K562 (cell line): ENCODE results near the gene ECHDC3. TPM values are rescaled to one million over a fixed set of nuclear protein-coding genes. Genes with fewer than 3 reads are reported as not detected.

Experiments
- ATAC-seq: fragments of 200-7000 bp; cut with Tn5 transposase; 3 replicates; pipeline ENCODE4 v1.9.1; 2020; ENCODE audit warnings: moderate library complexity
- BruUV-seq: library from RNA; stranded (reverse); fragments of 400-500 nt; replicated peaks from 2 replicates; lab custom pipeline; 2021; lab: Mats Ljungman, UMichigan
- CTCF ChIA-PET: fragments of 300-600 bp; formaldehyde crosslinking; extraction: SDS; loops from one replicate; lab custom pipeline; 2021; ENCODE audit warnings: low intra/inter-chr PET ratio; lab: Yijun Ruan, JAX
- POLR2A ChIA-PET: fragments of 300-600, 350-650 bp; sonication (Branson Sonifier 250); formaldehyde crosslinking; extraction: SDS; loops from one replicate; lab custom pipeline; 2021; ENCODE audit warnings: antibody characterized with exemption, inconsistent platforms; lab: Yijun Ruan, JAX
- DNase-seq, 4 experiments: peaks; one replicate each; pipeline versions ENCODE4 v3.0.0 to v3.0.0-alpha.2; 2011 to 2018; ENCODE audit warnings: low spot score in 3 of 4, mixed read lengths in 3 of 4; ENCODE audit errors: extremely low read depth in 1 of 4
- FAIRE-seq: peaks from 2 replicates; lab custom pipeline; 2011; peaks lifted over from hg19 to GRCh38; lab: Jason Lieb, UNC
- H2AFZ ChIP-seq: 2 replicates; pipeline ENCODE4 v1.6.0; 2011; ENCODE audit warnings: low read depth, low read length, control low read depth, inconsistent platforms
- H3K27ac ChIP-seq: fragments of 200-600 bp; 3 replicates; pipeline ENCODE4 v1.8.0; 2011; ENCODE audit warnings: low read depth, mild to moderate bottlenecking, control low read depth, inconsistent platforms, low read length, moderate library complexity, mixed read lengths; ENCODE audit errors: extremely low read depth
- H3K27me3 ChIP-seq, 2 experiments: fragments of 300-600 bp in 1 of 2; 2 replicates in 1 of 2; 3 replicates in 1 of 2; pipeline versions ENCODE4 v1.6.0 to v1.8.0; 2011; ENCODE audit warnings: inconsistent platforms in 2 of 2, low read length in 2 of 2, mild to moderate bottlenecking in 1 of 2, mixed read lengths in 1 of 2, moderate library complexity in 1 of 2; ENCODE audit not compliant: control insufficient read depth in 2 of 2, insufficient read depth in 2 of 2
- H3K36me3 ChIP-seq: fragments of 300-600 bp; 3 replicates; pipeline ENCODE4 v1.8.0; 2011; ENCODE audit warnings: mild to moderate bottlenecking, low read length, inconsistent platforms; ENCODE audit not compliant: control insufficient read depth, insufficient read depth
- H3K4me1 ChIP-seq, 2 experiments: fragments of 200-600 bp in 1 of 2; replicated peaks in 1 of 2; 2 replicates in 1 of 2; 3 replicates in 1 of 2; pipeline versions ENCODE4 v1.5.1 to v1.8.0; 2011; ENCODE audit warnings: inconsistent platforms in 2 of 2, low read length in 2 of 2, mild to moderate bottlenecking in 1 of 2, mixed read lengths in 1 of 2, moderate library complexity in 1 of 2; ENCODE audit not compliant: control insufficient read depth in 2 of 2, insufficient read depth in 2 of 2
- H3K4me2 ChIP-seq: 2 replicates; pipeline ENCODE4 v1.6.1; 2011; ENCODE audit warnings: low read length, control low read depth, inconsistent platforms, mixed read lengths; ENCODE audit not compliant: insufficient read depth
- H3K4me3 ChIP-seq: fragments of 200-600 bp; sonication (generic), shearing (Covaris generic); 2 replicates; pipeline ENCODE4 v1.5.1; 2016; ENCODE audit warnings: control low read depth, inconsistent platforms
- H3K79me2 ChIP-seq: fragments of 200-600 bp; 3 replicates; pipeline ENCODE4 v1.8.0; 2011; ENCODE audit warnings: low read length, inconsistent platforms; ENCODE audit not compliant: control insufficient read depth, insufficient read depth
- H3K9ac ChIP-seq, 2 experiments: 2 replicates each; pipeline versions ENCODE4 v1.6.0 to v1.6.1; 2011; ENCODE audit warnings: low read depth in 2 of 2, low read length in 2 of 2, control low read depth in 1 of 2, inconsistent platforms in 1 of 2, mild to moderate bottlenecking in 1 of 2, mixed read lengths in 1 of 2; ENCODE audit not compliant: insufficient read depth in 1 of 2
- H3K9me1 ChIP-seq: one replicate; pipeline ENCODE4 v1.6.0; 2011; ENCODE audit warnings: inconsistent platforms, mild to moderate bottlenecking, low read length, moderate library complexity; ENCODE audit not compliant: control insufficient read depth, insufficient read depth
- H3K9me3 ChIP-seq: replicated peaks from 2 replicates; pipeline ENCODE4 v1.5.1; 2011; ENCODE audit warnings: low read depth, low read length, inconsistent platforms; ENCODE audit not compliant: control insufficient read depth, insufficient read depth
- H4K20me1 ChIP-seq: replicated peaks from 2 replicates; pipeline ENCODE4 v1.6.1; 2011; ENCODE audit warnings: low read length, inconsistent platforms, mixed read lengths; ENCODE audit not compliant: control insufficient read depth, insufficient read depth
- CEBPZ ChIP-seq: fragments of 150-350 bp; IDR thresholded peaks from 2 replicates; pipeline ENCODE4 v1.6.1; 2014; ENCODE audit warnings: low read depth, mild to moderate bottlenecking, low read length, borderline replicate concordance
- ESRRA ChIP-seq: fragments of 450-650 bp; IDR thresholded peaks from 2 replicates; pipeline ENCODE4 v1.6.1; 2014; ENCODE audit warnings: low read depth, mild to moderate bottlenecking, moderate library complexity, borderline replicate concordance
- HMGN3 ChIP-seq: IDR thresholded peaks from 2 replicates; pipeline ENCODE4 v1.6.1; 2011; ENCODE audit warnings: borderline replicate concordance, low read depth, mild to moderate bottlenecking, mixed read lengths, low read length; ENCODE audit not compliant: insufficient read length; ENCODE audit errors: extremely low read depth
- HNRNPUL1 ChIP-seq: fragments of 200-400 bp; formaldehyde crosslinking; IDR thresholded peaks from 2 replicates; pipeline ENCODE4 v1.6.1; 2017; ENCODE audit warnings: low read length
- KHSRP ChIP-seq: fragments of 450-650 bp; IDR thresholded peaks from 2 replicates; pipeline ENCODE4 v1.6.1; 2017
- MAFF ChIP-seq: IDR thresholded peaks from 2 replicates; pipeline ENCODE4 v1.6.1; 2012; ENCODE audit warnings: low read length, improper control_type of control experiment
- PHF20 ChIP-seq: fragments of 450-650 bp; IDR thresholded peaks from 2 replicates; pipeline ENCODE4 v1.6.1; 2018; ENCODE audit not compliant: partially characterized antibody
- SRSF9 ChIP-seq: fragments of 200-400 bp; formaldehyde crosslinking; IDR thresholded peaks from 2 replicates; pipeline ENCODE4 v1.6.1; 2017; ENCODE audit warnings: low read depth, low read length, borderline replicate concordance
- ZC3H8 ChIP-seq: fragments of 450-650 bp; IDR thresholded peaks from 2 replicates; pipeline ENCODE4 v1.6.1; 2017
- ZNF134 ChIP-seq: fragments of 250-450 bp; sonication (Bioruptor Pico); conservative IDR thresholded peaks from 2 replicates; pipeline ENCODE4 v1.4.0; 2020
- ZNF175 ChIP-seq: fragments of 200-800 bp; sonication (Bioruptor generic); IDR thresholded peaks from 2 replicates; pipeline ENCODE4 v1.6.1; 2016; ENCODE audit warnings: low read depth, mild to moderate bottlenecking, missing genetic modification characterization, missing compliant biosample characterization
- ZNF318 ChIP-seq, 2 experiments: fragments of 450-650 bp; IDR thresholded peaks; 2 replicates each; pipeline ENCODE4 v1.6.1; 2016; ENCODE audit warnings: mild to moderate bottlenecking in 2 of 2, borderline replicate concordance in 1 of 2, low read depth in 1 of 2, moderate library complexity in 1 of 2
- WGBS: fragments of 100-300 bp; shearing (Covaris generic); methylation state at CpG from one replicate; pipeline ENCODE4 v1.1.6; 2016; ENCODE audit warnings: low coverage, mixed read lengths; ENCODE audit not compliant: insufficient coverage; ENCODE audit errors: missing lambda C conversion rate; 5-methylcytosine and 5-hydroxymethylcytosine counted together
- in situ Hi-C: fragments of 300-500 bp; cut with MboI; formaldehyde crosslinking; loops from 4 replicates; pipeline ENCODE4 v1.15.0; 2018; ENCODE audit warnings: inconsistent platforms, mixed read lengths
- intact Hi-C: fragments of 100-400 bp; cut with micrococcal nuclease; formaldehyde crosslinking; loops from 2 replicates; pipeline ENCODE4 v1.14.2; 2022
- polyA plus RNA-seq, 8 experiments: library from polyadenylated mRNA; depleted of rRNA in 4 of 8; stranded (reverse) in 5 of 8; unstranded in 3 of 8; fragments of >200 nt; fragmentation: Nextera tagmentation in 2 of 8; fragmentation: Illumina TruSeq in 1 of 8; extraction: Ambion mirVana in 2 of 8; extraction: Trizol in 1 of 8; gene quantifications; 2 replicates each; pipeline versions ENCODE4 v1.2.1 to v1.2.3, GENCODE V29; 2011 to 2014; ENCODE audit warnings: inconsistent platforms in 1 of 8, missing spikeins in 1 of 8
- total RNA-seq, 7 experiments: library from RNA; depleted of rRNA in 6 of 7; stranded (reverse); fragments of >200 nt in 6 of 7; fragmentation: Illumina TruSeq in 2 of 7; extraction: Trizol in 2 of 7; gene quantifications; 2 replicates each; pipeline versions ENCODE4 v1.2.1 to v1.2.3, GENCODE V29; 2011 to 2021; ENCODE audit warnings: low replicate concordance in 1 of 7

The ECHDC3 gene
- total and polyA plus RNA-seq, 9 of the 15 experiments (the other 6 are each of a cell fraction or from before 2014, with no cell fraction given) = 0.53 to 21.9 (median 15.7) TPM

- no peaks in the 10 kb centered on the region for H3K9me1 ChIP-seq
- H2AFZ ChIP-seq = no peak overlapping the region
- H3K27me3 ChIP-seq = peaks cover 50 to 51% of the 10 kb centered on the region in 2 experiments
- CTCF ChIA-PET = no interaction called here
- WGBS = 2% methylated on average over 8 of the region's 8 CpGs
- no peak overlapping the region for H3K27ac ChIP-seq
- POLR2A ChIA-PET = interaction anchor here (0.7 to 1.2 kb wide), 4 partner anchors 9 to 441 kb away, joined by 3 to 5 read pairs (median 3); no protein-coding TSS in a partner anchor
- H4K20me1 ChIP-seq = no peaks in the 10 kb centered on the region
- H3K9me3 ChIP-seq = no peaks in the 10 kb centered on the region
- H3K9ac ChIP-seq = no peak overlapping the region
- no peak overlapping the region for H3K4me3 ChIP-seq
- H3K4me2 ChIP-seq = no peak overlapping the region
- intact Hi-C loops = no loop called here
- no peaks in the 10 kb centered on the region for H3K36me3 ChIP-seq
- DNase-seq (no peak), FAIRE-seq (no peak), ATAC-seq (no peak)
- H3K79me2 ChIP-seq = no peaks in the 10 kb centered on the region
- H3K4me1 ChIP-seq = peaks cover 0 to 8% of the 10 kb centered on the region in 2 experiments; a peak in 2 of 5 replicates
- in situ Hi-C loops = loop anchor here (25.0 kb wide), 1 partner anchor 922 kb away; no protein-coding TSS in a partner anchor
- no TSS peak for BruUV-seq
- TF ChIP-seq ESRRA (no peak), KHSRP (no peak), CEBPZ (no peak), HMGN3 (no peak), ZC3H8 (no peak), SRSF9 (no peak), HNRNPUL1 (no peak), MAFF (no peak), PHF20 (no peak), ZNF134 (CRISPR knock-in tag) (no peak), ZNF175 (CRISPR knock-in tag) (no peak), ZNF318 (IDR thresholded peaks at IDR 0.05; ENCODE audit: borderline replicate concordance in 1 of 2, low read depth in 1 of 2) (no peak)
Measured at GRCh38 chr10:11789956-11790355, 47.8 kb downstream of the ECHDC3 start.
